Gastroesophageal sphincter (tissue), 4 donors: Measurements from ENCODE around the gene TLK2. TPM values are rescaled to one million over a fixed set of nuclear protein-coding genes. Genes with fewer than 3 reads are reported as not detected.

Experiments used
- ATAC-seq: fragments of 150-250 bp; one replicate; pipeline ENCODE4 v1.9.1; 2016; ENCODE audit warnings: mild to moderate bottlenecking, moderate library complexity
- H3K27ac ChIP-seq, 4 donors: fragments of 200-600 bp; sonication (generic) in 3 of 4; 1 replicate in 3 of 4; 2 replicates in 1 of 4; pipeline ENCODE4 v1.5.1; 2016 to 2019
- H3K27me3 ChIP-seq: fragments of 200-600 bp; sonication (generic); one replicate; pipeline ENCODE4 v1.5.1; 2019
- H3K36me3 ChIP-seq, 2 donors: fragments of 200-600 bp; sonication (generic); one replicate each; pipeline ENCODE4 v1.5.1; 2019; ENCODE audit warnings: control low read depth in 1 of 2
- H3K4me1 ChIP-seq, 3 donors: fragments of 200-600 bp; sonication (generic); 1 replicate in 2 of 3; 2 replicates in 1 of 3; pipeline ENCODE4 v1.5.1; 2016 to 2019; ENCODE audit warnings: control low read depth in 2 of 3
- H3K4me3 ChIP-seq, 2 donors: fragments of 200-600 bp; sonication (generic); one replicate each; pipeline ENCODE4 v1.5.1; 2019; ENCODE audit warnings: mild to moderate bottlenecking in 1 of 2, moderate library complexity in 1 of 2
- H3K9me3 ChIP-seq, 3 donors: fragments of 200-600 bp; sonication (generic); one replicate each; pipeline ENCODE4 v1.5.1; 2017 to 2019; ENCODE audit warnings: control low read depth in 2 of 3
- EP300 ChIP-seq: sonication (generic); formaldehyde crosslinking; IDR thresholded peaks from one replicate; pipeline ENCODE4 v1.6.1; 2017; ENCODE audit warnings: antibody characterized with exemption, mild to moderate bottlenecking
- POLR2A ChIP-seq, 2 donors: fragments of 450-650 bp; IDR thresholded peaks; one replicate each; pipeline ENCODE4 v1.6.1; 2017; ENCODE audit warnings: antibody characterized with exemption in 2 of 2, mild to moderate bottlenecking in 2 of 2, moderate library complexity in 1 of 2
- POLR2AphosphoS5 ChIP-seq: sonication (generic); formaldehyde crosslinking; IDR thresholded peaks from one replicate; pipeline ENCODE4 v1.6.1; 2017; ENCODE audit warnings: antibody characterized with exemption
- WGBS, 2 donors: methylation state at CpG; one replicate each; pipeline ENCODE4 v1.1.5; 2018; ENCODE audit warnings: low coverage in 1 of 2; 5-methylcytosine and 5-hydroxymethylcytosine counted together
- total RNA-seq, 4 donors: library from RNA; depleted of rRNA; stranded (reverse); fragments of >200 nt; gene quantifications; one replicate each; pipeline ENCODE4 v1.1.0, GENCODE V29; 2016
- TF ChIP-seq, protein P1 (sequence below), 4 experiments: fragments of 200-600 bp in 2 of 4; fragments of 450-650 bp in 2 of 4; sonication (generic) in 1 of 4; IDR thresholded peaks; one replicate each; pipeline ENCODE4 v1.5.1; 2017 to 2019; ENCODE audit warnings: antibody characterized with exemption in 4 of 4, mild to moderate bottlenecking in 2 of 4, moderate library complexity in 2 of 4

The TLK2 gene
- total RNA-seq, 4 donors from 2014 or later, result 42.7 to 69.4 (median 51.3) TPM

DNA sequence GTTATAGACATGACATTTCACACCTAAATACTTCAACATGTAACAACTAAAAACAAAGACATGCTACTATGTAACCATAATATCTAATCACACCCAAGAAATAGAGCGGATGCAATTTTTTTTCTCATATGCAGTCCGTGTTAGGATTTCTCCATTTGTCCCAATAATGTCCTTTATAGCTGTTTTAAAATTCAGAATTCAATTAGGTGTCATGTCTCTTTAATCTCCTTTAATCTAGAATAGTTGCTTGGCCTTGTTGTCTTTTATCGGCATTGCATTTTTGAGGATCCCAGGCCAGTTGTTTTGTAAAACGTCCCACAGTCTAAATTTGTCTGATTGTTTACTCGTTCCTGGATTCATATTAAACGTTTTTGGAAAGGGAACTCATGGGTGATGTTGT lies 163.3 kb downstream of the TLK2 start:
- Histone ChIP-seq H3K36me3 (no peaks in the 10 kb centered on the region), H3K4me3 (no peak overlapping the region), H3K27ac (no peak overlapping the region), H3K9me3 (no peaks in the 10 kb centered on the region), H3K27me3 (no peaks in the 10 kb centered on the region), H3K4me1 (no peaks in the 10 kb centered on the region)
- ATAC-seq, result no peak
- WGBS, 2 donors, result 63 to 72% methylated on average over 6 of the region's 6 CpGs
- TF ChIP-seq, protein P1, sequence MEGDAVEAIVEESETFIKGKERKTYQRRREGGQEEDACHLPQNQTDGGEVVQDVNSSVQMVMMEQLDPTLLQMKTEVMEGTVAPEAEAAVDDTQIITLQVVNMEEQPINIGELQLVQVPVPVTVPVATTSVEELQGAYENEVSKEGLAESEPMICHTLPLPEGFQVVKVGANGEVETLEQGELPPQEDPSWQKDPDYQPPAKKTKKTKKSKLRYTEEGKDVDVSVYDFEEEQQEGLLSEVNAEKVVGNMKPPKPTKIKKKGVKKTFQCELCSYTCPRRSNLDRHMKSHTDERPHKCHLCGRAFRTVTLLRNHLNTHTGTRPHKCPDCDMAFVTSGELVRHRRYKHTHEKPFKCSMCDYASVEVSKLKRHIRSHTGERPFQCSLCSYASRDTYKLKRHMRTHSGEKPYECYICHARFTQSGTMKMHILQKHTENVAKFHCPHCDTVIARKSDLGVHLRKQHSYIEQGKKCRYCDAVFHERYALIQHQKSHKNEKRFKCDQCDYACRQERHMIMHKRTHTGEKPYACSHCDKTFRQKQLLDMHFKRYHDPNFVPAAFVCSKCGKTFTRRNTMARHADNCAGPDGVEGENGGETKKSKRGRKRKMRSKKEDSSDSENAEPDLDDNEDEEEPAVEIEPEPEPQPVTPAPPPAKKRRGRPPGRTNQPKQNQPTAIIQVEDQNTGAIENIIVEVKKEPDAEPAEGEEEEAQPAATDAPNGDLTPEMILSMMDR (IDR thresholded peaks at IDR 0.05), result no peak
- no peak for TF ChIP-seq POLR2AphosphoS5
- TF ChIP-seq EP300, result no peak

DNA sequence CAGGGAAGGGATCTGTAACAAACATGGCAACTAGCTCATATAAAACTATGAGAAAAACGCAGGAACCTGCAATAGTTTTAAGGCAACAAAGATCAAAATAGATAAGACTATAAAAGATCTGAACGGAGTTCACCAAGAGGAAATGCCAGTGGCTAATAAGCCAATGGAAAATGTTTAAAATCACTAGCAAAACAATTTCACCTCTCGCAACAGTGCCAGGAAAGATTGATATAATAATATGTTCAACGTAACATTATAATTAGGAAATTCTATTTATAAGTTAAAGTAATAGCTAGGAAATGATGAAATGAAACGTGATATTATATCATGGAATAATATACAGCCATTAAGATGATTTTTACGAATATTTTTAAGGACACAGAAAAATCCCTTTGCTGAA lies 164.9 kb downstream of the TLK2 start:
- TF ChIP-seq, protein P1 (IDR thresholded peaks at IDR 0.05), result no peak
- TF ChIP-seq POLR2A (IDR thresholded peaks at IDR 0.05) (no peak), POLR2AphosphoS5 (no peak), EP300 (no peak)
- ATAC-seq, result no peak
- Histone ChIP-seq H3K27ac (no peak overlapping the region), H3K4me3 (no peak overlapping the region), H3K27me3 (no peaks in the 10 kb centered on the region), H3K36me3 (no peaks in the 10 kb centered on the region), H3K9me3 (no peaks in the 10 kb centered on the region), H3K4me1 (peaks cover 0 to under 1% (median 0%) of the 10 kb centered on the region in 3 donors)
- WGBS, 2 donors, result 68 to 76% methylated on average over 6 of the region's 6 CpGs

DNA sequence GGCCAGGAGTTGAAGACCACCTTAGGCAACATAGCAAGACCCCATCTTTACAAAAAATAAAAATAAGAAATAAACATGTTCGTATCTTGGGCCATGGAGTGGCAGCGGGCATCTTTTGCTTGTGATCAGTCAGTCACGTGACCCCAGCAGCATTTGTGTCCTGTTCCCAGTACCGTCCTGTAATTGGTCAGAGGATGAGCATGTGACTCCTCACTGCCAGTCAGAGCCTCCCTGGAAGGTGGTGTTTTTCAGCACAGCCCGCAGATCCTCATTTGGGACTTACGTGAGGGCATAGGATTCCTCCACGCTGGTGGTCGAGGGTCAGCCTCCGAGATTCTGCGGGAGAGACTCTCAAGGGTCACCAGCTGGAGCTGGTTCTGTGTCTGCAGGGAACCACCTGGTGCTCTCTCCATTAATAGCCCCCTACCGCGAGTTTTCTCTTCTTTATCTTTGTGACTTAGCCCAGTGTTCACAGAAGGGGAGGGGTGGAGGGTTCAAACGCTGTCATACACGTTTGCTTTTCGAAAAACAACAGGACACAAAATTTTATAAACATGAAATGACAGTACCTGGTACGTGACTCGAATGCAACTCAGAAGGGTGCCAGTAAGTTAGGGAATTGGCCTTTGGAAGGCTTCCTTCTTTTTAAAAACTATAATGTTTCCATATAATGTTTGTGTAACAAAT lies 166.0 kb downstream of the TLK2 start:
- WGBS, 2 donors, result 61 to 66% methylated on average over 12 to 13 of the region's 17 CpGs
- no peaks in the 10 kb centered on the region for H3K36me3 ChIP-seq
- peaks cover 0 to 12% (median 3%) of the 10 kb centered on the region in 3 donors for H3K4me1 ChIP-seq
- ATAC-seq, result no peak
- H3K27ac ChIP-seq, result no peak overlapping the region
- H3K27me3 ChIP-seq, result no peaks in the 10 kb centered on the region
- no peak for TF ChIP-seq POLR2AphosphoS5
- TF ChIP-seq POLR2A (IDR thresholded peaks at IDR 0.05), result no peak
- TF ChIP-seq EP300, result no peak
- TF ChIP-seq, protein P1 (IDR thresholded peaks at IDR 0.05), result no peak
- no peaks in the 10 kb centered on the region for H3K9me3 ChIP-seq
- H3K4me3 ChIP-seq, result no peak overlapping the region

DNA sequence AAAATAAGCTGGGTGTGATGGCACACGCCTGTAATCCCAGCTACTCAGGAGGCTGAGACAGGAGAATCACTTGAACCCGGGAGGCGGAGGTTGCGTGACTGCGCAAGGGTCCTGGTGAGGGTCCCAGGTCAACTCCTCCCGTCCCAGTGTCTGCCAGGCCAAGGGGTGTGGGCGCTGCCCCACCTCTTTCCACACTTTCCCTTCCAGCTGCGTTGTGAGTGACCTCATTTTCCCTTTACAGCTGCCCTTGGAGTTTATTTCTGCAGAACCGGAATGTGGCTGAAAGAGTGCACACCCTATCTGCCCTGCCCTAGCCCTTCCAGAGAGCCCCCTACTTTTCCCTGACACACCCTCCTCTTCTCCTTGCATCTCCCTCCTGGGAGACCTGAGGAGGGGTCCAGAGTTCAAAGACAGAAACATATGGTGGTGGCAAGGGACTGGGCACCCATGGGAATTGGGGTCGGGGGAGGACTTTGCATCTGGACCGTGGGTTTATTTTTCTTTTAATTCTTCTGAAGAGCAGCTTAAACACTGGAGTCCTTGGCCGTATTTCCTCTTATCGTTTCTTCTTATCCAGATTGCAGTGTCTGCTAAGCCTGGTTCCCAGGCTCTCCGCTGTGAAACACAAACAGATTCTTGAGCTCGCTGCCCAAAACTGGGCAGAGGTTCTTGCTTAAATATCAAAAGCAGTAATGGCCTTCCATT lies 169.8 kb downstream of the TLK2 start:
- H3K36me3 ChIP-seq, result no peaks in the 10 kb centered on the region
- 41 to 53% methylated on average over 9 to 11 of the region's 15 CpGs for WGBS, 2 donors
- H3K9me3 ChIP-seq, result no peaks in the 10 kb centered on the region
- no peak overlapping the region for H3K4me3 ChIP-seq
- TF ChIP-seq EP300 (no peak), POLR2A (IDR thresholded peaks at IDR 0.05) (no peak), POLR2AphosphoS5 (no peak)
- TF ChIP-seq, protein P1 (IDR thresholded peaks at IDR 0.05), result no peak
- peaks cover 0 to 27% (median 15%) of the 10 kb centered on the region in 3 donors for H3K4me1 ChIP-seq
- peak overlapping the region in 3 of 4 donors; percentile 24 to 62 (median 44) for H3K27ac ChIP-seq
- no peak for ATAC-seq
- H3K27me3 ChIP-seq, result peaks cover 28% of the 10 kb centered on the region

DNA sequence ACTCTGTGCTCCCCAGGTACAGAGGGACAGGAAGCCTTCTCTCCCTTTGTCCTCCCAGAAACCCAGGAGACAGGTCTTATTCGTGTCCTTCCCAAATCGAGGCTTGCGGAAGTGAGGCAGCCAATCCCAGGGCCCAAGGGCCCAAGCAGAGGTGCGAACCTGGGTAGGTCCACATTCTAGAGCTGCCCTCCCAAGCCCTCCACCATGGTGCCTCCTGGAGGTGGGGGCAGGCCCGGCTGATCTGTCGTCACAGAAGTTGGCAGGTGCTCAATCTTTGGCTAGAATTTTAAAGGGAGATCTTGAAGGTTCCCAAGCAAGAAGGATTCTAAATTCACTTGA lies 170.3 kb downstream of the TLK2 start:
- Histone ChIP-seq H3K9me3 (no peaks in the 10 kb centered on the region), H3K4me1 (peaks cover 0 to 32% (median 21%) of the 10 kb centered on the region in 3 donors), H3K27ac (peak overlapping the region in 3 of 4 donors; percentile 24 to 62 (median 44)), H3K36me3 (no peaks in the 10 kb centered on the region), H3K4me3 (no peak overlapping the region), H3K27me3 (peaks cover 34% of the 10 kb centered on the region)
- ATAC-seq, result no peak
- WGBS, 2 donors, result 49% methylated on average over 3 of the region's 6 CpGs; no CpG with 5 or more reads in 1 of the 2 donors
- no peak for TF ChIP-seq POLR2AphosphoS5
- TF ChIP-seq, protein P1 (IDR thresholded peaks at IDR 0.05), result no peak
